ENCODE data around the gene HMGB1. TPM values are rescaled to one million over a fixed set of nuclear protein-coding genes. Genes with fewer than 3 reads are reported as not detected.

HMGB1 gene
- total and polyA plus RNA-seq, 2 of the 13 experiments (the other 11 are each of a cell fraction or from before 2014, with no cell fraction given): 115 to 584 TPM

GRCh38 chr13:30408319-30409101, 57.2 kb downstream of the HMGB1 start (continued):
- peak; percentile 52; the same call in 1 of the 2 replicates for TF ChIP-seq GMEB1 (CRISPR knock-in tag; IDR thresholded peaks at IDR 0.05; ENCODE audit: borderline replicate concordance)
- TF ChIP-seq ZNF850 (CRISPR knock-in tag; conservative IDR thresholded peaks at IDR 0.05): no peak
- TF ChIP-seq ZNF3 (CRISPR knock-in tag; IDR thresholded peaks at IDR 0.05): no peak
- TF ChIP-seq ZNF329 (CRISPR knock-in tag; IDR thresholded peaks at IDR 0.05; ENCODE audit: low read depth): no peak
- no peak for TF ChIP-seq GMEB2 (CRISPR knock-in tag; IDR thresholded peaks at IDR 0.05; ENCODE audit: low read depth)
- no peak for TF ChIP-seq ZNF281 (CRISPR knock-in tag; IDR thresholded peaks at IDR 0.05; ENCODE audit: borderline replicate concordance)
- no peak for TF ChIP-seq TRIM24 (CRISPR knock-in tag; IDR thresholded peaks at IDR 0.05)
- no peak for TF ChIP-seq STAT6 (CRISPR knock-in tag; IDR thresholded peaks at IDR 0.05; ENCODE audit: borderline replicate concordance)
- peak; percentile 31; the same call in 1 of the 2 replicates for TF ChIP-seq ZNF121 (CRISPR knock-in tag; IDR thresholded peaks at IDR 0.05)
- no peak for TF ChIP-seq CEBPG (CRISPR knock-in tag; IDR thresholded peaks at IDR 0.05)
- TF ChIP-seq NFE2L1 (CRISPR knock-in tag; IDR thresholded peaks at IDR 0.05; ENCODE audit: borderline replicate concordance): no peak
- TF ChIP-seq ZNF138 (CRISPR knock-in tag; IDR thresholded peaks at IDR 0.05; ENCODE audit: low read depth): no peak; the same call in 1 of the 2 replicates
- no peak; the same call in 1 of the 2 replicates for TF ChIP-seq ZNF446 (CRISPR knock-in tag; IDR thresholded peaks at IDR 0.05)
- no peak for TF ChIP-seq ZNF20 (CRISPR knock-in tag; IDR thresholded peaks at IDR 0.05)
- TF ChIP-seq SIN3B (IDR thresholded peaks at IDR 0.05; ENCODE audit: low read length): no peak
- TF ChIP-seq YEATS4 (CRISPR knock-in tag; IDR thresholded peaks at IDR 0.05; ENCODE audit: borderline replicate concordance): peak; percentile 71; the same call in 1 of the 2 replicates
- no peak for TF ChIP-seq CAMTA2 (CRISPR knock-in tag; IDR thresholded peaks at IDR 0.05; ENCODE audit: borderline replicate concordance)
- TF ChIP-seq ZSCAN30 (CRISPR knock-in tag; IDR thresholded peaks at IDR 0.05): no peak
- TF ChIP-seq MTF2 (CRISPR knock-in tag; IDR thresholded peaks at IDR 0.05; ENCODE audit: borderline replicate concordance): no peak
- TF ChIP-seq JUND (CRISPR knock-in tag; IDR thresholded peaks at IDR 0.05): no peak
- no peak for TF ChIP-seq SMARCE1 (IDR thresholded peaks at IDR 0.05; ENCODE audit: borderline replicate concordance)
- TF ChIP-seq ZNF180 (CRISPR knock-in tag; IDR thresholded peaks at IDR 0.05; ENCODE audit: borderline replicate concordance, low read depth): no peak

Measured in HepG2 (cell line).